D341Med (cell line): Measurements from ENCODE around the gene SLC2A6.

Experiments used
- DNase-seq: peaks from one replicate; pipeline ENCODE4 v3.0.0; 2012; ENCODE audit warnings: low spot score

Gene SLC2A6

GRCh38 chr9:133515615-133516255 lies 36.8 kb upstream of the SLC2A6 start:
- DNase-seq, result no peak

DNA sequence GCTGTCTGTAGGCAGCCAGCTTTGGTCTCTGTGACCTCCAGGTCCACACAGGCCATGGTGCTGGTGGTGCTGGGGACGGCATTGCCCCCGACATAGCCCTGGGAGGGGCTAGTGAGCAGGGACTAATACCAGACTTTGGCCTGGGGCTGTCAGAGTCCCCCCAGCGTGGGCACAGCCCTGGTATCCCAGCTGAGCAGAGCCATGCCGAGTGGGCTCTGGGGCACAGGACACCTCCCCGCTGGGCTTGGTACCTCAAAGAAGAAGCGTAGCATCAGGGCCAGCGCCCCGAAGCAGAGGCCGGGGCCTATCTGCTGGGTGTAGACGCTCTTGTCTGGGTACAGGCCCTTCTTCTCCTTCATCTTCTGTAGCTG lies 36.3 kb upstream of the SLC2A6 start:
- no peak for DNase-seq

DNA sequence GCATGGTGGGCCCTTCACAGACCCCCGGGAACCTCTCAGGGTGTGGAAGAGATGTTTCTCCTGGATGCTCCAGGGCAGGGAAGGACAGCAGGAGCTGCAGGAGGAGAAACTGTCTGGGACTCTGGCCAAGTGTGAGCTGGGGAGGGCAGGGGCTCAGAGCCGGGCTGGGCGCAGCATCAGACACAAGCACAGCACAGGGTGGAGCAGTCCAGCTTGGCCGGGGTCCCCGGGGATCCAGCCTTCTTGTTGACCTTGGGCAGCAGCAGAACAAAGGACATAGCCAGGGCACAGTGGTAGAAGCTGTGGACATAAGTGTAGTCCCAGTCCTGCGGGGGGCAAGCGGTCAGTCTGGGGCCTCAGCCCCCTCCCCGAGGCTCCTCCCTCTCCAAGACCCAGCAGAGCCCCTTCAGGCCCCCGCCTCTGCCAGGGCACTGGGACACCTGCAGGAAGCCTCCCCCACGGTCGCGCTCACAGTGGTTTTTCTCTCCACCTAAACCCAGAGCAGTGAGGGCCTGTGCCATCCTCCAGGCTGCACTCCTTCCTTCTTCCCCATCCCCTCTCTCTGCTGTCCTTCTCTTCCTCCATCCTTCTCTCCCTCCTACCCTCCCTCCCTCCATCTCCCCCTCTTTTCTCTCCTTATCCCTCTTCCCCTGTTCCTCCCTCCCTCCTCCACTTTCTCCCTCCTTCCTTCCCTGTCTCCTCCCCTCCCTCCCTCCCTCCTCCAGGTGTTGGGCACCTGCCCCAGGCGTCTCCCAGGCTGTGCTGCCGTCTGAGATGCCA lies 35.8 kb upstream of the SLC2A6 start:
- no peak for DNase-seq

DNA sequence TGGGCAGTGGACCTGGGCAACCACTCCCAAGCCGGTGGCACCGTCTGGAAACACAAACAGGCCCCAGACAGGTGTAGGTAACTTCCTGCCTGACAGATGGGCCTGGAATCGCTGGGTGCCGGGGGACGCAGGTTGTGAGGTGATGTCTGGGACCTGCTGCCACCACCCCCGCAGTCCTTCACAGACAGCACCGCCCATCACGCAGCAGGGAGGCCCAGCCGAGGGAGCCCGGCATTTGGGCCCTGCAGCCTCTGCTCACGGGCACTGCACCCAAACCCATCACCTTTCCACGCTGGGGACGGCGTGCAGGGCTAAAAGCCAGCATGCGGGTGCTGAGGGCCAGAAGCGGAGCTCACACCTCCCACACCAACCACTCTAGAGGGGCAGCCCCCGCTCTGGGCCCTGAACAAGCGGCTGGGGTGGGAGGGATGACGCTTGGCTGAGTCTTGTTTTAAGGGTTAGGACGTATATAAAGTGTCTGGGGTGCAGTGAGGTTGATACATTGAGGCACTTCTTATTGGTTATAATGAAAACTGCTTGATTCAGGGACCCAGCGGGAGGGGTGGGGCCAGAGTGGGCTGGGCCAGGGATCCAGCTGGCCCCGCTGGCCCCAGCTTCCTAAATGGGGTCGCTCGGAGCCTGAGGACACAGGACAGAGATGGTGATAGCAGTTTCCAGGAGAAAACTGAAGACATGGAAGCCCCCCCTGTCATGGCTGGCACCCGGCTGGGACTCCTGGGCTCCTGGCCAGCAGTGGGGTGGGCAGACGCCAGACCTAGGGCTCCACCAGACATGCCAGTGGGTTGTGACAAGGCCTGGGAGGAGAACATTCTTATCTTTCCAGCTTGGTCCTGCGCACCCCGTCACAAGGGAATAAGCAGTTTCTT lies 34.6 kb upstream of the SLC2A6 start:
- DNase-seq, result no peak

DNA sequence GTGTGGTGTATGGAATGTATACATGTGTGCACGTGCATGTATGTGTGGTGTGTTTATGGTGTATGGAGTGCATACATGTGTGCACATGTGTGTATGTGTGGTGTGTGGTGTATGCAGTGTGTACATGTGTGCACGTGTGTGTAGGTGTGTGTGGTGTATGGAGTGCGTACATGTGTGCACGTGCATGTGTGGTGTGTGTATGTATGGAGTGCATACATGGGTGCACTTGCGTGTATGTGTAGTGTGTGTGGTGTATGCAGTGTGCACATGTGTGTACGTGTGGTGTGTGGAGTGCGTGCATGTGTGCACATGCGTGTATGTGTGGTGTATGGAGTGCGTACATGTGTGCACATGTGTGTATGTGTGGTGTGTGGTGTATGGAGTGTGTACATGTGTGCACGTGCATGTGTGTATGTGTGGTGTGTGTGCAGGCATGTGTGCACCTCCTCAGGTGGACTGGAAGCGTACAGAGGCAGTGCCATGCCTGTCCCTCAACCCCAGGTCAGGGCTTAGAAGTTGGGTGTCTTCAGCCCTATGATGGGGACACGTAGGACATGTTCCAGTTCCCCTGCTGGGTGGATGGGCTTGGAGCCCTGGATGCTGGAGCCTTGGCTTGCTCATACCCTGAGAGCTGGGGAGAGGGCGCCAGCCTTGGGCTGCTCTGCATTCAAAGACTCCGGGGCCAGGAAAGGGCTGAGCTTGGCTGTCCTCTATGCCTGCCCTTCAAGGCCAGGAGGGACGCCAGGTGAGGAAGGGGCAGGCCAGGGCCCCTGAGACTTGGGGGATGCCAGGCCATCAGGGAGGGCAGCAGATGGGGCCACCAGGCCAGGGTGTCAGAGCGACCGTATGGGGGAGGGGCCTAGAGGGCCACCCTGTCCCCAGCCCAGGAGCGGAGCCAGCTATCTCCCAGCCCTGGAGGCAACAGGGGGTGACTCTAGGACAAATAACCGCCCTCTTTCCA lies 33.6 kb upstream of the SLC2A6 start:
- no peak for DNase-seq

DNA sequence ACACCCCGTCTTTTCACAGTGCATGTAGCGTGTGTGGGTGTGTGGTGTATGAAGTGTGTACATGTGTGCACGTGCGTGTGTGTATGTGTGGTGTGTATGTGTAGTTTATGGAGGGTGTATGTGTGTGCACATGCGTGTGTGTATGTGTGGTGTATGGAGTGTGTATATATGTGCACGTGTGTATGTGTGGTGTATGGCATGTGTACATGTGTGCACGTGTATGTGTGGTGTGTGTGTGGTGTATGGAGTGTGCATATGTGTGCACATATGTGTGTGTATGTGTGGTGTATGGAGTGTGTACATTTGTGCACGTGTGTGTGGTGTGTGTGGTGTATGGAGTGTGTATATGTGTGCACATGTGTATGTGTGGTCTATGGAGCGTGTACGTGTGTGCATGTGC lies 32.7 kb upstream of the SLC2A6 start:
- DNase-seq, result no peak

GRCh38 chr9:133510926-133511505 lies 32.1 kb upstream of the SLC2A6 start:
- no peak for DNase-seq

DNA sequence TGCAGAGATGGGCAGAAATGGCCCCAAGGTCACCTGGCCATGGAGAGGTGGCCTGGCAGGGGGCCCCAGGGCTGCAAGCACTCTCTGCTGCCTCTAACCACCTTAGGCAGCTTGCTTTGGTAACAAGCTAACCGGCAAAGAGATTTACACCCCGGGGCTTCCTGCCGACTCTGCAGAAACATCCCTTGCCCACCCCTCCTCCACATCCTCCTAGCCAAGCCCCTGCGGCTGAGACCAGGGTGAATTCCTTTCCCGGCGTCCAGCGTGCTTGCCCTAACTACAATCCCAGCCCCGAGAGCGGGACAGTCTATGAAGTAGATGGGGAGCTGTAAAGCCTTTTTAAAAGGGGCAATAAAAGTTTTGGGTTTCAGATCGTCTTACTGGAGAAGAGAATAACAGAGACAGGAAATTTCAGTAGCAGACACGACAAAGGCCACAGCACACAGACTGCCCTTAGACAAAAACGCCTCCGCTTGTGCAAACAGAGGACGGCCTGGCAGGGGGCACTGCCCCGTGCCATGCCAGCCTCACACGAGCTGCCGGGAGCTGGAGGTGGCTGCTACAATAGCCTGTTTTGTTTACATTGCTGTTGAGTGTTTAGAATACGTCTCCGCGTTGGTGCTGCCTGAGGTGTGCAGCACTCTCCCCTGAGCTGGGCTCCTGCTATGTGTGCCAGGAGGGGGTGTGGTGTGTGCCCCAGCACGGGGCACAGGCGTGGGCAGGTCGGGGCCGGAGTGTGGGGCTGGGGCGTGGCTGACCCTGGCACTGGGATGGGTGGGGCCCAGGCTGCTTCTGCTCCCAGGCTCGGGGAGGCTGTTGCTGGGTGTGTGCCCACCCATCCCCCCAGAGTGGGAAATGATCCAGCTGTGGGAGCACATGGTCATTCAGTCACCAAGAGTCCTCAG lies 30.5 kb upstream of the SLC2A6 start:
- DNase-seq, result no peak

DNA sequence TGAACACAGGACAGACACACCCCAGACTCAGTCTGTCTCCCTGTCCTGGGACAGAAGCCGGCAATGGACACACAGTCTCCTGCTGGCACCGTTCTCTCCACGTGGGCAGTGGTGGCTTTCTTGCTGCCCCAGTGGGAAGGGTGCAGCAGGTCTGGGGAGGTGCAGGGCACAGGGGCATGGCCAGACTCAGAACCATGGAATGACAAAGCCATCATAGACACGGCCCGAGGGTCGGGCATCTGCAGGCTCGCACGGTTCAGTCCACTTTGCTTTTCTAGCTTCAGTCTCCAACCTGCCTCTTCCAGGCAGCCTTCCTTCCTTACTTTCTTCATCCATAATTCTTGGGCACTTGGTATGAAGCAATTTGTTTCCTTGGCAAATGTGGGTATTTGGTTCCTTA lies 29.1 kb upstream of the SLC2A6 start:
- DNase-seq, result no peak

DNA sequence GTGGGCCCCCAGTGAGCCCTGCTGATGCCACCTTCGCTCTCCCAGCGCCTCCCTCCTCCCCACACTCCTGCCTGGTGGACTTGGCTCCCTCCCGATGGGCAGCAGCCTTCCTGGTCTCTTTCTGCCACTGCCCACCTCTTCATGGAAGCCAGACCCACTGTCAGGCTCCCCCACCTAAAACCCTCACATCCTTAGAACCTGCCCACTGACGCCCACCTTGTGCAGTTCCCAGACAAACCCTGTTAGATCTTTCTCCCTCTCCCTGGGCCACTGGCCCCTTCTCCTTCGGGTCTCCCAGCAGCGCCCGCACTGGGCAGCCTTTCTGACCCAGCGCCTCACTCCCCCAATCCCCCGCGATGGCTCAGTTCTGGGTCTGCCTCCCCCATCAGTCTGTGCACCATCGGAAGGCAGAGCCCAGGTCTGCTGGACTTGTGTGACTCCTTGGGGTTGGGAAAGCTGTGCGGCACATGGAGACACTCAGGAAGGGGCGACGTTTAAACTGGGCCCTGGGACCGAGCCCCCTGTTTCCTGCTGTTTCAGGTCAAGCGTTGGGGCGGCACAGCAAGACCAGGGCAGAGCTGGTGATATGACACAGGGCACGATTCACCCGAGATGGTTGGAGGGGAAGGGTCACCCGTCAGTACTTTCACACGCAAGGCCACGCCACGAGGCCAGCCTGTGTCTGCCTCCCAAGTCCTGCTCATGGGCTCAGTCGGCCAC lies 28.5 kb upstream of the SLC2A6 start:
- no peak for DNase-seq

DNA sequence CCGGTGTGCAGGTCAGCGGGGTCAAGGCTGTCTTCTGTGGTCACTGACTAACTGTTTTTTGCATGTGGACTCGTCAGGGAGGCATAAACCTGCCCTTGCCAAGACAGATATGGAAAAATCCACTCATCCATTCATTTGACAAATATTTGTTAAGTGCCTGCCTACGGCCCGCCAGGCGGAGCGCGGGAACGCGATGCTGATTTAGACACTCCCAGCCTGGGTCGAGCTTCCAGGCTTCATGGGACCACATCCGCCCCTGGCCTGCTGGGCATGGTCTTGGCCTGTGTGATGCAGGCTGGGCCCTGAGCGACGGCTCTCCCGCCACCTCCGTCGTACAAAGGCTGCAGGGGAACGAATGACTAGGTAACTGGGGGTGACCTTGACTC lies 27.7 kb upstream of the SLC2A6 start:
- no peak for DNase-seq

DNA sequence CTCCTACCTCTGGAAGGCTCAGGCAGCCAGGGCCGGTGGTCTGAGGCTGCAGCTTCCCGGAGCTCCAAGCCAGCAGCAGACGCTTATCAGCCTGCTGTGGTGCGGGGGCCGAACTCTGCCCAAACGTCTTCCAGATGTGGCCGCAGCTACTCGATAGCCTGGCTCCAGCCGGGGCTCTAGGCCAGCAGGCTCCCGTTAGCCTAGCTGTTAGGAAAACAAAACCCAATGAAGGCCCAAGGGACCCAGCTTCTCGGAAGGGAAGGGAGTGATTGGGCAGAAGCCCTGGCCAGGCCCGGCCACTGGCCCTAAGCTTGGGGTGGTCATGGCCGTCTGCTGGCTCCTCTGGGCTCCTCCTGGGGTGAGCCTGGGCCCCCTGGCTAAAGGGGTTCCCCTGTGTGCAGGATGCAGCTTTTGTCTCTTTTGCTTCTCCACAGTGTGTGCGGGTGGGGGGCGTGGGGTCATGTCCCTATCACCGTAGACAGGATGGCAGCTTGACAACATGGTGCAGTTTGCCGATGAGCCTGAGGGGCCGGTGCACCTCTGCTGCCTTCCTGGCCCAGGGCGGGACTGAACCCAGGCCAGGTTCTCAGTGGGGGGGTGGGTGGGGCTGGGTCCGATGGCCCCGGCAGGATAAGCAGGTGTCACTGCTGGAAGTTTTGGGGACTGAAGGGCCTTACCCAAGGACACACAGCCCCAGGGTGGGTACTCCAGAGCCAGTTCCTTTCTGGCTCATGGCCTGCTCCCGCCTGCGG lies 27.2 kb upstream of the SLC2A6 start:
- no peak for DNase-seq

GRCh38 chr9:133505186-133505830 lies 26.4 kb upstream of the SLC2A6 start:
- DNase-seq, result no peak

- DNase-seq, result no peak
Measured at GRCh38 chr9:133502112-133502511, 23.2 kb upstream of the SLC2A6 start.

DNA sequence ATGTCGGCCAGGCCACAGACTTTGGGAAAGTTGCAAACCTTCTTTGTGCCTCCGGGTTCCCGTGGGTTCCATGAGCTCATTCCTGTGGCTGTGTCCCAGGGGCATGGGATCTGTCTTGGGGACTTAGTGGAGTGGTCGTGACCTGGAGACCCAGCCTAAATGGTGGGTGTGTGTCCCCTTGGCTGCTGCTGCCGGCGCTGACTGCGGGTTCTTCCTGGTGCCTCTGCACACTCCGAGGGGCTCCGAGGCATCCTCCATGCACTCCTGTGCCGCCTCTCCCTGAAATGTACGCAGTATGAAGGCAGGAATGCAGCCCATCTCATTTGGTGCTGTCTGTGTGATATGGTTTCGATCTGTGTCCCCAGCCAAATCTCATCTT lies 21.0 kb upstream of the SLC2A6 start:
- no peak for DNase-seq

GRCh38 chr9:133499132-133499891 lies 20.4 kb upstream of the SLC2A6 start:
- no peak for DNase-seq
